Measurements from ENCODE around the gene GAS7. TPM values are rescaled to one million over a fixed set of nuclear protein-coding genes. Genes with fewer than 3 reads are reported as not detected.

The GAS7 gene
- total and polyA plus RNA-seq, 2 of the 13 experiments (the other 11 are each of a cell fraction or from before 2014, with no cell fraction given), result 1.0 to 5.2 TPM

GRCh38 chr17:9917801-9918200 lies 280.6 kb downstream of the GAS7 start:
- no peaks in the 10 kb centered on the region for H3K36me3 ChIP-seq (replicated peaks in 1 of 2; ENCODE audit: control insufficient read depth in 1 of 2, insufficient read depth in 2 of 2, low read length in 2 of 2)
- no peaks in the 10 kb centered on the region for H3K4me1 ChIP-seq (ENCODE audit: insufficient read depth, low read length)
- intact Hi-C loops (cut with micrococcal nuclease; ENCODE audit: unreplicated experiment), result no loop called here
- no peak overlapping the region for H3K9ac ChIP-seq (ENCODE audit: insufficient read depth, low read depth, low read length)
- H3K27ac ChIP-seq (ENCODE audit: extremely low read length, insufficient read depth, low read length), result no peak overlapping the region
- H3K4me2 ChIP-seq (ENCODE audit: low read depth, low read length), result no peak overlapping the region
- ATAC-seq, result no peak
- H3K4me3 ChIP-seq (replicated peaks in 1 of 3; ENCODE audit: insufficient read depth in 1 of 3, low read depth in 2 of 3, low read length in 3 of 3), result no peak overlapping the region
- no peak for FAIRE-seq
- H3K27me3 ChIP-seq (ENCODE audit: control insufficient read depth in 1 of 2, insufficient read depth in 2 of 2, low read length in 2 of 2), result peaks cover 3 to 23% of the 10 kb centered on the region in 2 experiments; a peak in 3 of 5 replicates
- no peak for TF ChIP-seq ZNF746 (CRISPR knock-in tag; IDR thresholded peaks at IDR 0.05)
- ChIA-PET CTCF (ENCODE audit: low intra/inter-chr PET ratio, low total read pairs) (no interaction called here), POLR2A (no interaction called here)
- H4K20me1 ChIP-seq (ENCODE audit: insufficient read depth, low read length), result no peaks in the 10 kb centered on the region
- no peak for DNase-seq (ENCODE audit: low spot score)
- BruUV-seq (replicated peaks), result no TSS peak
- no peaks in the 10 kb centered on the region for H3K79me2 ChIP-seq (ENCODE audit: insufficient read depth, low read length)
- no peak overlapping the region for H2AFZ ChIP-seq (ENCODE audit: low read length)
- in situ Hi-C loops (cut with HindIII; ENCODE audit: extremely low pct_ligation_motif_present, low pct_unique_long_range_greater_than_20kb), result no loop called here
- H3K9me3 ChIP-seq (ENCODE audit: low read length), result no peaks in the 10 kb centered on the region
- WGBS (ENCODE audit: low lambda C conversion rate), result 42% methylated on average over 17 of the region's 19 CpGs

- Histone ChIP-seq H3K36me3 (replicated peaks in 1 of 2; ENCODE audit: control insufficient read depth in 1 of 2, insufficient read depth in 2 of 2, low read length in 2 of 2) (no peaks in the 10 kb centered on the region), H3K27ac (ENCODE audit: extremely low read length, insufficient read depth, low read length) (no peak overlapping the region), H4K20me1 (ENCODE audit: insufficient read depth, low read length) (no peaks in the 10 kb centered on the region), H3K4me3 (replicated peaks in 1 of 3; ENCODE audit: insufficient read depth in 1 of 3, low read depth in 2 of 3, low read length in 3 of 3) (no peak overlapping the region), H2AFZ (ENCODE audit: low read length) (no peak overlapping the region), H3K79me2 (ENCODE audit: insufficient read depth, low read length) (no peaks in the 10 kb centered on the region), H3K4me1 (ENCODE audit: insufficient read depth, low read length) (no peaks in the 10 kb centered on the region), H3K9ac (ENCODE audit: insufficient read depth, low read depth, low read length) (no peak overlapping the region), H3K4me2 (ENCODE audit: low read depth, low read length) (no peak overlapping the region), H3K9me3 (ENCODE audit: low read length) (no peaks in the 10 kb centered on the region), H3K27me3 (ENCODE audit: control insufficient read depth in 1 of 2, insufficient read depth in 2 of 2, low read length in 2 of 2) (peaks cover 3 to 28% of the 10 kb centered on the region in 2 experiments; a peak in 3 of 5 replicates)
- intact Hi-C loops (cut with micrococcal nuclease; ENCODE audit: unreplicated experiment), result no loop called here
- DNase-seq (ENCODE audit: low spot score) (no peak), FAIRE-seq (no peak), ATAC-seq (no peak)
- no TSS peak for BruUV-seq (replicated peaks)
- ChIA-PET CTCF (ENCODE audit: low intra/inter-chr PET ratio, low total read pairs) (no interaction called here), POLR2A (no interaction called here)
- WGBS (ENCODE audit: low lambda C conversion rate), result 35% methylated on average over 2 of the region's 13 CpGs
- TF ChIP-seq MYC (CRISPR knock-in tag; IDR thresholded peaks at IDR 0.05; ENCODE audit: borderline replicate concordance), result no peak
- no peak for TF ChIP-seq ZNF30 (CRISPR knock-in tag; IDR thresholded peaks at IDR 0.05)
- TF ChIP-seq ZNF232 (CRISPR knock-in tag; IDR thresholded peaks at IDR 0.05; ENCODE audit: borderline replicate concordance), result no peak
- no peak for TF ChIP-seq ZNF766 (CRISPR knock-in tag; IDR thresholded peaks at IDR 0.05; ENCODE audit: borderline replicate concordance)
- no peak for TF ChIP-seq TP53 (CRISPR knock-in tag; conservative IDR thresholded peaks at IDR 0.05)
- no peak for TF ChIP-seq MLX (CRISPR knock-in tag; IDR thresholded peaks at IDR 0.05)
- TF ChIP-seq TGIF2 (CRISPR knock-in tag; IDR thresholded peaks at IDR 0.05), result no peak
- no peak for TF ChIP-seq NFE2L2 (IDR thresholded peaks at IDR 0.05; ENCODE audit: low read length)
- in situ Hi-C loops (cut with HindIII; ENCODE audit: extremely low pct_ligation_motif_present, low pct_unique_long_range_greater_than_20kb), result no loop called here
Observed at GRCh38 chr17:9917131-9917530, 281.3 kb downstream of the GAS7 start.
